Liver (tissue), 9 donors: ENCODE data around the gene BIRC7. TPM values are rescaled to one million over a fixed set of nuclear protein-coding genes. Genes with fewer than 3 reads are reported as not detected.

ENCODE experiments used
- DNase-seq: peaks from one replicate; pipeline ENCODE4 v3.0.0-alpha.2; 2017; ENCODE audit warnings: low spot score
- H3K27ac ChIP-seq, 2 donors: one replicate each; pipeline ENCODE4 v1.7.0; 2013; ENCODE audit warnings: inconsistent platforms in 2 of 2, low read length in 2 of 2, control low read depth in 1 of 2, low read depth in 1 of 2, mild to moderate bottlenecking in 1 of 2
- H3K27me3 ChIP-seq, 4 donors: one replicate each; pipeline versions ENCODE4 v1.6.1 to v1.7.0; 2013; ENCODE audit warnings: low read length in 3 of 4, inconsistent platforms in 1 of 4, mild to moderate bottlenecking in 1 of 4, moderate library complexity in 1 of 4; ENCODE audit not compliant: control insufficient read depth in 4 of 4, insufficient read depth in 4 of 4
- H3K36me3 ChIP-seq, 4 donors: one replicate each; pipeline versions ENCODE4 v1.6.1 to v1.7.0; 2013; ENCODE audit warnings: low read length in 3 of 4, mild to moderate bottlenecking in 3 of 4, low read depth in 1 of 4, moderate library complexity in 1 of 4; ENCODE audit not compliant: control insufficient read depth in 4 of 4, insufficient read depth in 3 of 4
- H3K4me1 ChIP-seq, 4 donors: one replicate each; pipeline versions ENCODE4 v1.6.1 to v1.7.0; 2013; ENCODE audit warnings: low read length in 3 of 4, mild to moderate bottlenecking in 3 of 4, moderate library complexity in 1 of 4; ENCODE audit not compliant: control insufficient read depth in 4 of 4, insufficient read depth in 4 of 4
- H3K4me3 ChIP-seq, 3 donors: one replicate each; pipeline versions ENCODE4 v1.6.1 to v1.7.0; 2013; ENCODE audit warnings: low read length in 3 of 3, control low read depth in 1 of 3, low read depth in 1 of 3, mild to moderate bottlenecking in 1 of 3
- H3K9ac ChIP-seq, 2 donors: one replicate each; pipeline ENCODE4 v1.7.0; 2013; ENCODE audit warnings: low read length in 2 of 2, mild to moderate bottlenecking in 2 of 2, moderate library complexity in 2 of 2, control low read depth in 1 of 2, low read depth in 1 of 2
- H3K9me3 ChIP-seq, 4 donors: one replicate each; pipeline versions ENCODE4 v1.6.1 to v1.7.0; 2013; ENCODE audit warnings: low read length in 3 of 4; ENCODE audit not compliant: control insufficient read depth in 4 of 4
- ATF3 ChIP-seq: IDR thresholded peaks from 2 replicates; pipeline ENCODE4 v1.6.1; 2016; ENCODE audit warnings: antibody characterized with exemption
- EGR1 ChIP-seq, 2 donors: IDR thresholded peaks; 2 replicates each; pipeline ENCODE4 v1.6.1; 2016 to 2018; ENCODE audit warnings: antibody characterized with exemption in 2 of 2, low read depth in 2 of 2
- FOXA1 ChIP-seq: IDR thresholded peaks from 2 replicates; pipeline ENCODE4 v1.6.1; 2016; ENCODE audit warnings: antibody characterized with exemption
- FOXA2 ChIP-seq: IDR thresholded peaks from 2 replicates; pipeline ENCODE4 v1.6.1; 2016; ENCODE audit warnings: antibody characterized with exemption
- GABPA ChIP-seq, 2 donors: IDR thresholded peaks in 1 of 2; conservative IDR thresholded peaks in 1 of 2; 2 replicates each; pipeline ENCODE4 v1.6.1; 2016; ENCODE audit warnings: antibody characterized with exemption in 2 of 2, mild to moderate bottlenecking in 1 of 2, moderate library complexity in 1 of 2
- HNF4A ChIP-seq, 2 donors: conservative IDR thresholded peaks; 2 replicates each; pipeline ENCODE4 v1.6.1; 2016; ENCODE audit warnings: antibody characterized with exemption in 2 of 2, mild to moderate bottlenecking in 2 of 2
- HNF4G ChIP-seq: IDR thresholded peaks from 2 replicates; pipeline ENCODE4 v1.6.1; 2016; ENCODE audit warnings: antibody characterized with exemption
- JUND ChIP-seq, 2 donors: IDR thresholded peaks; 2 replicates each; pipeline ENCODE4 v1.6.1; 2016; ENCODE audit warnings: antibody characterized with exemption in 2 of 2
- NR2F2 ChIP-seq: IDR thresholded peaks from 2 replicates; pipeline ENCODE4 v1.6.1; 2016; ENCODE audit warnings: antibody characterized with exemption
- RAD21 ChIP-seq, 2 donors: IDR thresholded peaks; 2 replicates each; pipeline ENCODE4 v1.6.1; 2016; ENCODE audit warnings: antibody characterized with exemption in 2 of 2, mild to moderate bottlenecking in 2 of 2
- REST ChIP-seq: IDR thresholded peaks from 2 replicates; pipeline ENCODE4 v1.6.1; 2016; ENCODE audit warnings: antibody characterized with exemption, mild to moderate bottlenecking
- RXRA ChIP-seq, 2 donors: IDR thresholded peaks; 2 replicates each; pipeline ENCODE4 v1.6.1; 2017 to 2018; ENCODE audit warnings: antibody characterized with exemption in 2 of 2, mild to moderate bottlenecking in 1 of 2
- SP1 ChIP-seq: IDR thresholded peaks from 2 replicates; pipeline ENCODE4 v1.6.1; 2018; ENCODE audit warnings: antibody characterized with exemption, mild to moderate bottlenecking
- TAF1 ChIP-seq: conservative IDR thresholded peaks from 2 replicates; pipeline ENCODE4 v1.6.1; 2016; ENCODE audit warnings: antibody characterized with exemption, mild to moderate bottlenecking
- YY1 ChIP-seq: IDR thresholded peaks from 2 replicates; pipeline ENCODE4 v1.6.1; 2016; ENCODE audit warnings: antibody characterized with exemption, mild to moderate bottlenecking
- ZBTB33 ChIP-seq: IDR thresholded peaks from 2 replicates; pipeline ENCODE4 v1.6.1; 2016; ENCODE audit warnings: antibody characterized with exemption
- WGBS: extraction: QIAGEN DNeasy Blood & Tissue Kit; methylation state at CpG from one replicate; pipeline ENCODE4 v1.1.7; 2013; 5-methylcytosine and 5-hydroxymethylcytosine counted together
- polyA plus RNA-seq, 2 donors: library from polyadenylated mRNA; stranded (reverse) in 1 of 2; unstranded in 1 of 2; fragments of 200-250 nt in 1 of 2; fragments of >200 nt in 1 of 2; fragmentation: Nextera tagmentation in 1 of 2; extraction: Ambion mirVana in 1 of 2; gene quantifications; one replicate each; pipeline versions ENCODE4 v1.2.1 to v1.2.3, GENCODE V29; 2013 to 2015
- total RNA-seq, 2 donors: library from RNA; depleted of rRNA; stranded (reverse); fragments of >200 nt; gene quantifications; one replicate each; pipeline ENCODE4 v1.2.3, GENCODE V29; 2014
- TF ChIP-seq, protein P1 (sequence below): fragments of 150-350 bp; IDR thresholded peaks from 2 replicates; pipeline ENCODE4 v1.5.1; 2017; ENCODE audit warnings: improper control_type of control experiment, low read depth, low read length; ENCODE audit not compliant: missing input control
- TF ChIP-seq, protein P2 (sequence below): IDR thresholded peaks from 2 replicates; pipeline ENCODE4 v1.6.1; 2016; ENCODE audit warnings: antibody characterized with exemption
- donor health status: healthy.
- donor health status: healthy.
- donor health status: healthy.
- donor health status: healthy.
- donor health status: healthy.

BIRC7 gene
- total and polyA plus RNA-seq, 4 donors = 0.23 TPM; not detected in 3

DNA sequence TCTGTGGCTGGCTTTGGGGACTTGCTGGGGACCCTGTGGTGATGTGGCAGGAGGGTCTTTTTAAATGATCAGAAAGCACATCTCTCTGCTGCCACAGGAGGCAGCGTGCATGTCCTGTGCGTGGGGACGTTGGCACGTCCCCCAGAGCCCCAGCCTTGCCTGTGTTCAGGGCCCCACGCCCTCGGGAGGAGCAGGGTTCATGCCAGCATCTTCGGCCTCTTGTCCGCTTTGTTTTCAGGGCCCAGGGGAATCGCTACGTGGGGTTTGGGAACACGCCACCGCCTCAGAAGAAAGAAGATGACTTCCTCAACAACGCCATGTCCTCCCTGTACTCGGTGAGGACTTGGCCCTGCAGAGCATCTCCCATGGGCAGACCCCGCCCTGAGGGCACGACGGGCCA, 43.0 kb downstream of the BIRC7 start:
- no peak overlapping the region for H3K4me3 ChIP-seq
- TF ChIP-seq ATF3 (no peak), EGR1 (IDR thresholded peaks at IDR 0.05; ENCODE audit: low read depth in 2 of 2) (no peak), ZBTB33 (no peak), HNF4A (conservative IDR thresholded peaks at IDR 0.05) (no peak), HNF4G (no peak), REST (no peak), TAF1 (no peak), RAD21 (IDR thresholded peaks at IDR 0.05) (no peak), GABPA (IDR thresholded peaks at IDR 0.05 in 1 of 2, conservative IDR thresholded peaks at IDR 0.05 in 1 of 2) (no peak), JUND (IDR thresholded peaks at IDR 0.05) (no peak), YY1 (no peak), FOXA1 (no peak), RXRA (IDR thresholded peaks at IDR 0.05) (no peak), FOXA2 (no peak), NR2F2 (no peak), SP1 (no peak)
- TF ChIP-seq, protein P1, sequence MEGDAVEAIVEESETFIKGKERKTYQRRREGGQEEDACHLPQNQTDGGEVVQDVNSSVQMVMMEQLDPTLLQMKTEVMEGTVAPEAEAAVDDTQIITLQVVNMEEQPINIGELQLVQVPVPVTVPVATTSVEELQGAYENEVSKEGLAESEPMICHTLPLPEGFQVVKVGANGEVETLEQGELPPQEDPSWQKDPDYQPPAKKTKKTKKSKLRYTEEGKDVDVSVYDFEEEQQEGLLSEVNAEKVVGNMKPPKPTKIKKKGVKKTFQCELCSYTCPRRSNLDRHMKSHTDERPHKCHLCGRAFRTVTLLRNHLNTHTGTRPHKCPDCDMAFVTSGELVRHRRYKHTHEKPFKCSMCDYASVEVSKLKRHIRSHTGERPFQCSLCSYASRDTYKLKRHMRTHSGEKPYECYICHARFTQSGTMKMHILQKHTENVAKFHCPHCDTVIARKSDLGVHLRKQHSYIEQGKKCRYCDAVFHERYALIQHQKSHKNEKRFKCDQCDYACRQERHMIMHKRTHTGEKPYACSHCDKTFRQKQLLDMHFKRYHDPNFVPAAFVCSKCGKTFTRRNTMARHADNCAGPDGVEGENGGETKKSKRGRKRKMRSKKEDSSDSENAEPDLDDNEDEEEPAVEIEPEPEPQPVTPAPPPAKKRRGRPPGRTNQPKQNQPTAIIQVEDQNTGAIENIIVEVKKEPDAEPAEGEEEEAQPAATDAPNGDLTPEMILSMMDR = no peak
- TF ChIP-seq, protein P2, sequence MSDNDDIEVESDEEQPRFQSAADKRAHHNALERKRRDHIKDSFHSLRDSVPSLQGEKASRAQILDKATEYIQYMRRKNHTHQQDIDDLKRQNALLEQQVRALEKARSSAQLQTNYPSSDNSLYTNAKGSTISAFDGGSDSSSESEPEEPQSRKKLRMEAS = no peak
- no peak for DNase-seq
- peaks cover 8 to 67% (median 17%) of the 10 kb centered on the region in 4 donors for H3K36me3 ChIP-seq
- H3K27ac ChIP-seq = no peak overlapping the region
- 94% methylated on average over 17 of the region's 17 CpGs for WGBS
- no peak overlapping the region for H3K9ac ChIP-seq
- peaks cover under 1 to 12% (median 9%) of the 10 kb centered on the region in 4 donors for H3K4me1 ChIP-seq
- no peaks in the 10 kb centered on the region for H3K9me3 ChIP-seq
- H3K27me3 ChIP-seq = no peaks in the 10 kb centered on the region
